ENCODE measurements around the gene FBXO44. TPM values are rescaled to one million over a fixed set of nuclear protein-coding genes. Genes with fewer than 3 reads are reported as not detected.
"Not testable (repeated sequence)": the region's sequence is repeated elsewhere in the genome, so short reads cannot be mapped to it uniquely, and the experiment has no call there.

Gene FBXO44
- total and polyA plus RNA-seq, 7 experiments from 2014 or later: 11.3 to 67.1 (median 35.5) TPM

- H3K36me3 Mint-ChIP-seq: no peaks in the 10 kb centered on the region
- ChIA-PET POLR2A (no interaction called here), CTCF (interaction anchor here (0.6 to 0.9 kb wide), 3 partner anchors 73 to 701 kb away, joined by 3 to 4 read pairs (median 4); no protein-coding TSS in a partner anchor)
- peaks cover 5 to 17% (median 9%) of the 10 kb centered on the region in 5 donors for H3K27me3 Mint-ChIP-seq
- H3K9me3 Mint-ChIP-seq: no peaks in the 10 kb centered on the region
- no peak for DNase-seq
- H3K4me1 ChIP-seq (ENCODE audit: control insufficient read depth in 2 of 2, insufficient read depth in 2 of 2, low read length in 2 of 2): no peaks in the 10 kb centered on the region
- H3K4me1 Mint-ChIP-seq: peaks cover 0 to 2% (median 0%) of the 10 kb centered on the region in 7 donors
- no peaks in the 10 kb centered on the region for H3K27me3 ChIP-seq (ENCODE audit: control insufficient read depth in 2 of 2, insufficient read depth in 2 of 2, low read length in 2 of 2)
- no peak for ATAC-seq
- intact Hi-C loops (cut with micrococcal nuclease): no loop called here
- H3K4me3 Mint-ChIP-seq: no peak overlapping the region
- no peak overlapping the region for H3K4me3 ChIP-seq (ENCODE audit: low read length)
- H3K36me3 ChIP-seq (ENCODE audit: control insufficient read depth in 2 of 3, insufficient read depth in 3 of 3, low read length in 3 of 3): no peaks in the 10 kb centered on the region
- H3K9me3 ChIP-seq (ENCODE audit: control insufficient read depth in 2 of 3, low read length in 3 of 3): no peaks in the 10 kb centered on the region
- no peak overlapping the region for H3K27ac ChIP-seq (ENCODE audit: low read depth, low read length)
- no peak overlapping the region for H3K27ac Mint-ChIP-seq
These were observed 16.6 kb upstream of the FBXO44 start for GRCh38 chr1:11638121-11638520.

GRCh38 chr1:11639372-11639771, 15.3 kb upstream of the FBXO44 start:
- H3K27ac Mint-ChIP-seq: no peak overlapping the region
- intact Hi-C loops (cut with micrococcal nuclease): no loop called here

GRCh38 chr1:11640101-11640500, 14.6 kb upstream of the FBXO44 start:
- no peaks in the 10 kb centered on the region for H3K36me3 ChIP-seq (ENCODE audit: control insufficient read depth in 2 of 3, insufficient read depth in 3 of 3, low read length in 3 of 3)
- H3K4me1 Mint-ChIP-seq: peaks cover 0 to 2% (median 0%) of the 10 kb centered on the region in 7 donors
- no peak overlapping the region for H3K4me3 Mint-ChIP-seq
- no peaks in the 10 kb centered on the region for H3K27me3 ChIP-seq (ENCODE audit: control insufficient read depth in 2 of 2, insufficient read depth in 2 of 2, low read length in 2 of 2)
- DNase-seq (no peak), ATAC-seq (no peak)
- H3K9me3 Mint-ChIP-seq: no peaks in the 10 kb centered on the region
- intact Hi-C loops (cut with micrococcal nuclease): loop anchor here in 1 of 2 donors (10.0 kb wide), 1 partner anchor 165 kb away; the partner anchor contains the start of gene DISP3
- no peak overlapping the region for H3K4me3 ChIP-seq (ENCODE audit: low read length)
- H3K36me3 Mint-ChIP-seq: no peaks in the 10 kb centered on the region
- H3K27ac ChIP-seq (ENCODE audit: low read depth, low read length): no peak overlapping the region
- ChIA-PET CTCF (interaction anchor here (0.6 kb wide), 1 partner anchor 579 kb away, joined by 3 read pairs; no protein-coding TSS in a partner anchor), POLR2A (no interaction called here)
- no peaks in the 10 kb centered on the region for H3K9me3 ChIP-seq (ENCODE audit: control insufficient read depth in 2 of 3, low read length in 3 of 3)
- no peaks in the 10 kb centered on the region for H3K4me1 ChIP-seq (ENCODE audit: control insufficient read depth in 2 of 2, insufficient read depth in 2 of 2, low read length in 2 of 2)
- peaks cover 0 to 9% (median 6%) of the 10 kb centered on the region in 5 donors for H3K27me3 Mint-ChIP-seq
- no peak overlapping the region for H3K27ac Mint-ChIP-seq

More at GRCh38 chr1:11639372-11639771, 15.3 kb upstream of the FBXO44 start:
- Mint-ChIP-seq H3K4me1 (peaks cover 0 to 2% (median 0%) of the 10 kb centered on the region in 7 donors), H3K36me3 (no peaks in the 10 kb centered on the region), H3K9me3 (no peaks in the 10 kb centered on the region), H3K4me3 (no peak overlapping the region), H3K27me3 (peaks cover 4 to 12% (median 7%) of the 10 kb centered on the region in 5 donors)
- ChIA-PET CTCF (interaction anchor here (0.6 kb wide), 1 partner anchor 578 kb away, joined by 3 read pairs; no protein-coding TSS in a partner anchor), POLR2A (no interaction called here)
- Histone ChIP-seq H3K27ac (ENCODE audit: low read depth, low read length) (no peak overlapping the region), H3K4me3 (ENCODE audit: low read length) (no peak overlapping the region), H3K36me3 (ENCODE audit: control insufficient read depth in 2 of 3, insufficient read depth in 3 of 3, low read length in 3 of 3) (no peaks in the 10 kb centered on the region), H3K4me1 (ENCODE audit: control insufficient read depth in 2 of 2, insufficient read depth in 2 of 2, low read length in 2 of 2) (no peaks in the 10 kb centered on the region), H3K9me3 (ENCODE audit: control insufficient read depth in 2 of 3, low read length in 3 of 3) (no peaks in the 10 kb centered on the region), H3K27me3 (ENCODE audit: control insufficient read depth in 2 of 2, insufficient read depth in 2 of 2, low read length in 2 of 2) (no peaks in the 10 kb centered on the region)
- DNase-seq (no peak), ATAC-seq (no peak)

- no peaks in the 10 kb centered on the region for H3K36me3 Mint-ChIP-seq
- no peaks in the 10 kb centered on the region for H3K4me1 ChIP-seq (ENCODE audit: control insufficient read depth in 2 of 2, insufficient read depth in 2 of 2, low read length in 2 of 2)
- H3K4me3 ChIP-seq (ENCODE audit: low read length): no peak overlapping the region
- no peaks in the 10 kb centered on the region for H3K36me3 ChIP-seq (ENCODE audit: control insufficient read depth in 2 of 3, insufficient read depth in 3 of 3, low read length in 3 of 3)
- ChIA-PET CTCF (interaction anchor here (1.0 to 5.9 kb wide), 5 partner anchors 11 to 603 kb away, joined by 3 to 67 read pairs (median 7); no protein-coding TSS in a partner anchor), POLR2A (no interaction called here)
- intact Hi-C loops (cut with micrococcal nuclease): loop anchor here in 1 of 2 donors (10.0 kb wide), 1 partner anchor 166 kb away; the partner anchor contains the start of gene DISP3
- DNase-seq (no peak), ATAC-seq (no peak)
- H3K27me3 ChIP-seq (ENCODE audit: control insufficient read depth in 2 of 2, insufficient read depth in 2 of 2, low read length in 2 of 2): no peaks in the 10 kb centered on the region
- no peaks in the 10 kb centered on the region for H3K9me3 Mint-ChIP-seq
- peaks cover 0 to 2% (median 0%) of the 10 kb centered on the region in 7 donors for H3K4me1 Mint-ChIP-seq
- no peak overlapping the region for H3K4me3 Mint-ChIP-seq
- peaks cover 0 to 6% (median 3%) of the 10 kb centered on the region in 5 donors for H3K27me3 Mint-ChIP-seq
- H3K27ac ChIP-seq (ENCODE audit: low read depth, low read length): no peak overlapping the region
- no peaks in the 10 kb centered on the region for H3K9me3 ChIP-seq (ENCODE audit: control insufficient read depth in 2 of 3, low read length in 3 of 3)
- H3K27ac Mint-ChIP-seq: peak overlapping the region in 1 of 9 donors; percentile 5
These were observed 13.7 kb upstream of the FBXO44 start for GRCh38 chr1:11640944-11641343.

GRCh38 chr1:11641776-11642305, 12.8 kb upstream of the FBXO44 start:
- ATAC-seq (no peak), DNase-seq (no peak)
- Histone ChIP-seq H3K4me1 (ENCODE audit: control insufficient read depth in 2 of 2, insufficient read depth in 2 of 2, low read length in 2 of 2) (no peaks in the 10 kb centered on the region), H3K36me3 (ENCODE audit: control insufficient read depth in 2 of 3, insufficient read depth in 3 of 3, low read length in 3 of 3) (no peaks in the 10 kb centered on the region), H3K27ac (ENCODE audit: low read depth, low read length) (no peak overlapping the region), H3K4me3 (ENCODE audit: low read length) (no peak overlapping the region), H3K27me3 (ENCODE audit: control insufficient read depth in 2 of 2, insufficient read depth in 2 of 2, low read length in 2 of 2) (no peaks in the 10 kb centered on the region), H3K9me3 (ENCODE audit: control insufficient read depth in 2 of 3, low read length in 3 of 3) (no peaks in the 10 kb centered on the region)
- intact Hi-C loops (cut with micrococcal nuclease): loop anchor here (1.0 to 10.0 kb wide), 6 partner anchors 163 to 605 kb away; partner anchors contain the start of gene DISP3 (in 2 of the 2)
- peaks cover 0 to 3% (median 0%) of the 10 kb centered on the region in 5 donors for H3K27me3 Mint-ChIP-seq
- no peaks in the 10 kb centered on the region for H3K9me3 Mint-ChIP-seq
- CTCF ChIA-PET: interaction anchor here (0.6 to 5.9 kb wide), 9 partner anchors 9 to 1067 kb away, joined by 3 to 67 read pairs (median 6); no protein-coding TSS in a partner anchor
- peaks cover 0 to 2% (median 0%) of the 10 kb centered on the region in 7 donors for H3K4me1 Mint-ChIP-seq
- H3K27ac Mint-ChIP-seq: no peak overlapping the region
- H3K4me3 Mint-ChIP-seq: no peak overlapping the region
- no peaks in the 10 kb centered on the region for H3K36me3 Mint-ChIP-seq
- POLR2A ChIA-PET: interaction anchor here (0.6 to 0.9 kb wide), 2 partner anchors 78 to 370 kb away, joined by 3 to 4 read pairs; no protein-coding TSS in a partner anchor

- not testable (repeated sequence) for H3K27ac ChIP-seq (ENCODE audit: low read depth, low read length); H3K4me3 ChIP-seq (ENCODE audit: low read length); H3K27me3 Mint-ChIP-seq; H3K36me3 Mint-ChIP-seq; H3K36me3 ChIP-seq (ENCODE audit: control insufficient read depth in 2 of 3, insufficient read depth in 3 of 3, low read length in 3 of 3); H3K4me3 Mint-ChIP-seq; H3K9me3 ChIP-seq (ENCODE audit: control insufficient read depth in 2 of 3, low read length in 3 of 3); H3K27me3 ChIP-seq (ENCODE audit: control insufficient read depth in 2 of 2, insufficient read depth in 2 of 2, low read length in 2 of 2); H3K4me1 ChIP-seq (ENCODE audit: control insufficient read depth in 2 of 2, insufficient read depth in 2 of 2, low read length in 2 of 2); H3K4me1 Mint-ChIP-seq; H3K9me3 Mint-ChIP-seq
- DNase-seq (peak; percentile 46 to 79 (median 60)), ATAC-seq (peak; percentile 88)
- intact Hi-C loops (cut with micrococcal nuclease): loop anchor here (1.0 to 10.0 kb wide), 6 partner anchors 163 to 605 kb away; partner anchors contain the start of gene DISP3 (in 2 of the 2)
- ChIA-PET POLR2A (interaction anchor here (0.6 to 0.9 kb wide), 2 partner anchors 77 to 585 kb away, joined by 3 to 4 read pairs; no protein-coding TSS in a partner anchor), CTCF (interaction anchor here (0.6 to 5.9 kb wide), 13 partner anchors 10 to 1067 kb away, joined by 3 to 67 read pairs (median 4); no protein-coding TSS in a partner anchor)
- H3K27ac Mint-ChIP-seq: peak overlapping the region in 1 of 9 donors; percentile 41
These were observed 12.2 kb upstream of the FBXO44 start for GRCh38 chr1:11642418-11643017.
